H1 (cell line): ENCODE results near the gene C5orf34. TPM values are rescaled to one million over a fixed set of nuclear protein-coding genes. Genes with fewer than 3 reads are reported as not detected.
"Not testable (repeated sequence)": the region's sequence is repeated elsewhere in the genome, so short reads cannot be mapped to it uniquely, and the experiment has no call there.

Source experiments
- CTCF ChIA-PET: fragments of 300-600 bp; sonication (Branson Sonifier 250); formaldehyde crosslinking; loops from one replicate; lab custom pipeline; 2021; ENCODE audit not compliant: partially characterized antibody; lab: Charles Lee
- POLR2A ChIA-PET: fragments of 300-600 bp; sonication (Branson Sonifier 250); formaldehyde crosslinking; loops from one replicate; lab custom pipeline; 2021; ENCODE audit warnings: inconsistent platforms; ENCODE audit not compliant: partially characterized antibody; lab: Charles Lee
- DNase-seq, 2 experiments: peaks; one replicate each; pipeline versions ENCODE4 v3.0.0 to v3.0.0-alpha.2; 2010 to 2022; ENCODE audit warnings: low spot score in 2 of 2, low read depth in 1 of 2, mixed read lengths in 1 of 2
- FAIRE-seq: peaks from 2 replicates; lab custom pipeline; 2011; peaks lifted over from hg19 to GRCh38; lab: Jason Lieb, UNC
- H2AFZ ChIP-seq: 2 replicates; pipeline ENCODE4 v1.8.1; 2012; ENCODE audit warnings: low read length, inconsistent platforms
- H2AK5ac ChIP-seq: 2 replicates; pipeline ENCODE4 v1.6.1; 2013; ENCODE audit warnings: low read depth, low read length
- H2BK120ac ChIP-seq: replicated peaks from 2 replicates; pipeline ENCODE3; 2013; ENCODE audit warnings: low read depth, low read length, inconsistent platforms
- H2BK12ac ChIP-seq: 2 replicates; pipeline ENCODE4 v1.6.1; 2013; ENCODE audit warnings: low read depth, low read length
- H2BK15ac ChIP-seq: 2 replicates; pipeline ENCODE4 v1.6.1; 2013; ENCODE audit warnings: low read length
- H2BK20ac ChIP-seq: 2 replicates; pipeline ENCODE4 v1.6.1; 2013; ENCODE audit warnings: low read length
- H2BK5ac ChIP-seq: 2 replicates; pipeline ENCODE4 v1.6.1; 2013; ENCODE audit warnings: low read depth, low read length
- H3K14ac ChIP-seq: 2 replicates; pipeline ENCODE4 v1.6.1; 2013; ENCODE audit warnings: inconsistent platforms; ENCODE audit not compliant: insufficient read length
- H3K18ac ChIP-seq: 2 replicates; pipeline ENCODE4 v1.6.1; 2013; ENCODE audit warnings: low read length; ENCODE audit errors: extremely low read depth
- H3K23ac ChIP-seq: 2 replicates; pipeline ENCODE4 v1.6.1; 2013; ENCODE audit warnings: inconsistent platforms; ENCODE audit not compliant: insufficient read length
- H3K23me2 ChIP-seq: 2 replicates; pipeline ENCODE4 v1.6.1; 2013; ENCODE audit warnings: low read depth, low read length
- H3K27ac ChIP-seq: 2 replicates; pipeline ENCODE4 v1.6.1; 2011; ENCODE audit warnings: low read depth, low read length, inconsistent platforms
- H3K27me3 ChIP-seq, 4 experiments: replicated peaks in 1 of 4; 1 replicate in 1 of 4; 2 replicates in 3 of 4; pipeline versions ENCODE4 v1.6.1 to v1.8.1; 2011 to 2013; ENCODE audit warnings: low read length in 3 of 4, mild to moderate bottlenecking in 3 of 4, inconsistent platforms in 2 of 4, mixed read lengths in 2 of 4, moderate library complexity in 1 of 4; ENCODE audit not compliant: control insufficient read depth in 3 of 4, insufficient read depth in 3 of 4; ENCODE audit errors: extremely low read depth in 1 of 4
- H3K36me3 ChIP-seq, 4 experiments: 2 replicates each; pipeline versions ENCODE4 v1.6.1 to v1.8.1; 2011 to 2013; ENCODE audit warnings: mild to moderate bottlenecking in 4 of 4, low read length in 3 of 4, moderate library complexity in 2 of 4, control low read depth in 1 of 4, inconsistent platforms in 1 of 4; ENCODE audit not compliant: insufficient read depth in 4 of 4, control insufficient read depth in 2 of 4
- H3K4ac ChIP-seq: replicated peaks from 2 replicates; pipeline ENCODE3; 2013; ENCODE audit warnings: low read length, low read depth, mixed read lengths, inconsistent platforms; ENCODE audit not compliant: insufficient read length
- H3K4me1 ChIP-seq, 4 experiments: replicated peaks in 1 of 4; 1 replicate in 1 of 4; 2 replicates in 3 of 4; pipeline versions ENCODE4 v1.6.1 to v1.8.1; 2011 to 2013; ENCODE audit warnings: low read length in 3 of 4, inconsistent platforms in 2 of 4, mixed read lengths in 1 of 4; ENCODE audit not compliant: insufficient read depth in 4 of 4, control insufficient read depth in 3 of 4
- H3K4me2 ChIP-seq, 2 experiments: 2 replicates each; pipeline versions ENCODE4 v1.6.1 to v1.8.1; 2011 to 2013; ENCODE audit warnings: low read depth in 2 of 2, low read length in 2 of 2, control low read depth in 1 of 2, inconsistent platforms in 1 of 2, mild to moderate bottlenecking in 1 of 2; ENCODE audit not compliant: insufficient read depth in 1 of 2
- H3K4me3 ChIP-seq, 4 experiments: fragments of 200-600, 300-600 bp in 1 of 4; sonication (generic), shearing (Covaris generic), sonication (Bioruptor Twin) in 1 of 4; 2 replicates each; pipeline versions ENCODE4 v1.5.1 to v1.8.1; 2011 to 2016; ENCODE audit warnings: low read length in 4 of 4, low read depth in 3 of 4, control low read depth in 2 of 4, inconsistent platforms in 2 of 4, mild to moderate bottlenecking in 2 of 4, mixed read lengths in 1 of 4, moderate library complexity in 1 of 4; ENCODE audit not compliant: insufficient read depth in 2 of 4; ENCODE audit errors: extremely low read depth in 1 of 4
- H3K56ac ChIP-seq: replicated peaks from 2 replicates; pipeline ENCODE3; 2013; ENCODE audit warnings: low read depth, mild to moderate bottlenecking, mixed read lengths, low read length, inconsistent platforms; ENCODE audit not compliant: insufficient read length
- H3K79me1 ChIP-seq: 2 replicates; pipeline ENCODE4 v1.6.1; 2013; ENCODE audit warnings: low read depth, low read length, control low read depth
- H3K79me2 ChIP-seq, 2 experiments: 2 replicates each; pipeline versions ENCODE4 v1.6.1 to v1.8.1; 2012 to 2013; ENCODE audit warnings: low read length in 2 of 2, mild to moderate bottlenecking in 2 of 2, inconsistent platforms in 1 of 2; ENCODE audit not compliant: insufficient read depth in 2 of 2, control insufficient read depth in 1 of 2
- H3K9ac ChIP-seq, 4 experiments: replicated peaks in 1 of 4; 1 replicate in 1 of 4; 2 replicates in 3 of 4; pipeline versions ENCODE4 v1.6.1 to v1.8.1; 2011 to 2013; ENCODE audit warnings: low read depth in 3 of 4, low read length in 3 of 4, control low read depth in 2 of 4, mild to moderate bottlenecking in 2 of 4, moderate library complexity in 2 of 4, inconsistent platforms in 1 of 4; ENCODE audit errors: extremely low read depth in 1 of 4
- H3K9me3 ChIP-seq, 2 experiments: 2 replicates each; pipeline versions ENCODE4 v1.6.1 to v1.8.1; 2012 to 2013; ENCODE audit warnings: mild to moderate bottlenecking in 2 of 2, moderate library complexity in 2 of 2, control low read depth in 1 of 2, inconsistent platforms in 1 of 2, low read depth in 1 of 2, low read length in 1 of 2, mixed read lengths in 1 of 2; ENCODE audit not compliant: insufficient read depth in 2 of 2
- H4K20me1 ChIP-seq, 2 experiments: replicated peaks in 1 of 2; 2 replicates each; pipeline versions ENCODE3 to v1.8.1; 2011 to 2013; ENCODE audit warnings: inconsistent platforms in 2 of 2, low read length in 2 of 2, mild to moderate bottlenecking in 1 of 2; ENCODE audit not compliant: insufficient read depth in 2 of 2, control insufficient read depth in 1 of 2
- H4K5ac ChIP-seq: 2 replicates; pipeline ENCODE4 v1.6.1; 2013; ENCODE audit warnings: low read length, low read depth, mixed read lengths, inconsistent platforms; ENCODE audit not compliant: insufficient read length
- H4K8ac ChIP-seq: 2 replicates; pipeline ENCODE4 v1.8.0; 2013; ENCODE audit warnings: mild to moderate bottlenecking, moderate library complexity, low read length, inconsistent platforms; ENCODE audit not compliant: insufficient read depth; ENCODE audit errors: extremely low read depth
- H4K91ac ChIP-seq: replicated peaks from 2 replicates; pipeline ENCODE3; 2013; ENCODE audit warnings: low read length, mixed read lengths, inconsistent platforms; ENCODE audit not compliant: insufficient read length
- KDM4A ChIP-seq: IDR thresholded peaks from one replicate; pipeline ENCODE4 v1.7.1; 2012; ENCODE audit warnings: low read depth, mild to moderate bottlenecking, moderate library complexity, low read length, inconsistent platforms; ENCODE audit not compliant: severe bottlenecking
- PHF8 ChIP-seq: fragments of 200-600 bp; sonication (generic); conservative IDR thresholded peaks from 2 replicates; pipeline ENCODE4 v1.7.1; 2012; ENCODE audit warnings: low read depth, mild to moderate bottlenecking, inconsistent platforms, low read length, moderate library complexity
- POLR2A ChIP-seq, 2 experiments: IDR thresholded peaks; 1 replicate in 1 of 2; 2 replicates in 1 of 2; pipeline ENCODE4 v1.6.1; 2011; ENCODE audit warnings: low read depth in 2 of 2, low read length in 2 of 2, mild to moderate bottlenecking in 2 of 2; ENCODE audit errors: control extremely low read depth in 1 of 2
- POLR2AphosphoS5 ChIP-seq: IDR thresholded peaks from 2 replicates; pipeline ENCODE4 v1.6.1; 2011; ENCODE audit warnings: low read depth, low read length
- WGBS, 2 experiments: shearing (Covaris generic) in 1 of 2; methylation state at CpG; one replicate each; pipeline versions ENCODE4 v1.1.6 to v1.1.7; 2013 to 2015; ENCODE audit warnings: low lambda C conversion rate in 2 of 2, mixed read lengths in 2 of 2, inconsistent platforms in 1 of 2, low coverage in 1 of 2, missing lambda C conversion rate in 1 of 2; ENCODE audit not compliant: insufficient replicate concordance in 2 of 2, insufficient coverage in 1 of 2, insufficient read length in 1 of 2; ENCODE audit errors: extremely low coverage in 1 of 2, missing lambda C conversion rate in 1 of 2; 5-methylcytosine and 5-hydroxymethylcytosine counted together
- polyA plus RNA-seq, 7 experiments: library from polyadenylated mRNA; depleted of rRNA in 3 of 7; stranded (reverse) in 5 of 7; unstranded in 2 of 7; fragments of >200 nt in 5 of 7; fragments of 200-250 nt in 2 of 7; gene quantifications; 1 replicate in 5 of 7; 2 replicates in 1 of 7; 4 replicates in 1 of 7; pipeline versions ENCODE4 v1.2.1 to v1.2.3, GENCODE V29; 2011 to 2013; ENCODE audit warnings: missing spikeins in 2 of 7, mixed read lengths in 2 of 7
- total RNA-seq: library from RNA; stranded (reverse); fragmentation: NEBNext Ultra II Directional; extraction: Animal tissue kit (Norgen Biotek cat#: 25700); gene quantifications from 2 replicates; pipeline ENCODE4 v1.2.1, GENCODE V29; 2021

Gene C5orf34
- total and polyA plus RNA-seq, 2 of the 8 experiments (the other 6 are each of a cell fraction or from before 2014, with no cell fraction given), result 6.8 to 8.6 TPM

DNA sequence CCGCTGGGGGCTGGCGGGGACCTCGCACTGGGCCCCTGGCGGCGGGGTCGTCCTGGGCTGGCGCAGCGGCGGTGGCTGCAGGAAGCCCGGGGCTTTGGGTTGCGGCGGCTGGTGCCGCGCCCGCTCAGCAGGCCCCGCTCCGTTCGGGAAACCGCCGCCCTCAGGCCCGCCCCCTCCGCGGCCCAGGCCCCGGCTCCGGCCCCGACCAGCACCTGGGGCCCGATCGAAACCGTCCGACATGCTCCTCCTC, 41.6 kb upstream of the C5orf34 start:
- Histone ChIP-seq H2BK5ac (peak overlapping the region; percentile 82; the same call in 1 of the 2 replicates), H3K79me2 (peaks cover 4 to 46% of the 10 kb centered on the region in 2 experiments; a peak in 3 of 4 replicates), H3K9ac (peak overlapping the region; percentile 88 to 98 (median 94)), H4K5ac (peak overlapping the region; percentile 54), H2BK12ac (0 out of 2 replicates have a peak overlapping the region, but pooled peaks have one; percentile 45), H3K36me3 (peaks cover 2 to 36% (median 17%) of the 10 kb centered on the region in 4 experiments; a peak in 7 of 8 replicates), H3K4me3 (peak overlapping the region; percentile 77 to 99 (median 94)), H3K27ac (peak overlapping the region; percentile 98), H3K56ac (peak overlapping the region; percentile 14), H4K8ac (peak overlapping the region; percentile 100; the same call in 1 of the 2 replicates), H3K4me2 (peak overlapping the region; percentile 57 to 86)
- ChIA-PET CTCF (interaction anchor here (2.1 kb wide), 1 partner anchor 74 kb away, joined by 6 read pairs; no protein-coding TSS in a partner anchor), POLR2A (interaction anchor here (0.6 to 4.8 kb wide), 8 partner anchors 9 to 73 kb away, joined by 3 to 26 read pairs (median 4); partner anchors contain the start of genes C5orf34, NNT and TMEM267)
- H3K4ac ChIP-seq, H3K27me3 ChIP-seq, H3K23ac ChIP-seq, H3K14ac ChIP-seq, H2AFZ ChIP-seq, H3K18ac ChIP-seq, H3K9me3 ChIP-seq, H2BK120ac ChIP-seq, H2BK15ac ChIP-seq, H3K79me1 ChIP-seq, H2AK5ac ChIP-seq, H2BK20ac ChIP-seq, H4K20me1 ChIP-seq, DNase-seq, H4K91ac ChIP-seq, H3K4me1 ChIP-seq, H3K23me2 ChIP-seq, FAIRE-seq: not testable (repeated sequence)
- WGBS, 2 experiments, result no CpG with 5 or more reads among the region's 30 CpGs
- TF ChIP-seq PHF8 (peak; percentile 88; the same call in 1 of the 2 replicates), POLR2A (IDR thresholded peaks at IDR 0.05; ENCODE audit: control extremely low read depth in 1 of 2, low read depth in 2 of 2, low read length in 2 of 2) (peak; percentile 46 to 91; a peak in 2 of 3 replicates), KDM4A (peak; percentile 4), POLR2AphosphoS5 (0 out of 2 replicates have a peak, but pooled peaks have one; percentile 41)
